ENCODE data around the gene PNMA6A.
"Not testable (repeated sequence)": the region's sequence is repeated elsewhere in the genome, so short reads cannot be mapped to it uniquely, and the experiment has no call there.

DNA sequence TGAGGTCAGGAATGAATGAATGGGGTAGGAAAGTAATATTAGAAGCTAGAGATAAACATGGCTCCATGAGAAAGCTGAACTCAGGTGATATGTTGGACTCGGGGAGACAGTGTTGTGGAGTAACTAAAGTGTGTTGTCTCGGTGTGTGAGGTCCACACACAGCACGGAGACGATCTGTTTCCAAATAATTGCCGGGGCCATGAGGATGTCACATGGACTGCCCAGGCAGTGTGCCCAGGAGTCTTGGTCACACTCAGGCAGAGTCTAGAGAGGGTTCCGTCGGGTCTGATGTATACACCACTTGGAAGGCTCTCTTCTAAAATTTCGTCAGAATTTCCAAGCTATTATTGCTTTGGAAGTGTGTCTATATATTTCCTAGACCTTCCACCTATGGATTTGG, 48.0 kb downstream of the PNMA6A start:
- not testable (repeated sequence) for TF ChIP-seq POLR2AphosphoS5 (IDR thresholded peaks at IDR 0.05); EP300 (IDR thresholded peaks at IDR 0.05; ENCODE audit: low read depth)
- TF ChIP-seq, protein P1, sequence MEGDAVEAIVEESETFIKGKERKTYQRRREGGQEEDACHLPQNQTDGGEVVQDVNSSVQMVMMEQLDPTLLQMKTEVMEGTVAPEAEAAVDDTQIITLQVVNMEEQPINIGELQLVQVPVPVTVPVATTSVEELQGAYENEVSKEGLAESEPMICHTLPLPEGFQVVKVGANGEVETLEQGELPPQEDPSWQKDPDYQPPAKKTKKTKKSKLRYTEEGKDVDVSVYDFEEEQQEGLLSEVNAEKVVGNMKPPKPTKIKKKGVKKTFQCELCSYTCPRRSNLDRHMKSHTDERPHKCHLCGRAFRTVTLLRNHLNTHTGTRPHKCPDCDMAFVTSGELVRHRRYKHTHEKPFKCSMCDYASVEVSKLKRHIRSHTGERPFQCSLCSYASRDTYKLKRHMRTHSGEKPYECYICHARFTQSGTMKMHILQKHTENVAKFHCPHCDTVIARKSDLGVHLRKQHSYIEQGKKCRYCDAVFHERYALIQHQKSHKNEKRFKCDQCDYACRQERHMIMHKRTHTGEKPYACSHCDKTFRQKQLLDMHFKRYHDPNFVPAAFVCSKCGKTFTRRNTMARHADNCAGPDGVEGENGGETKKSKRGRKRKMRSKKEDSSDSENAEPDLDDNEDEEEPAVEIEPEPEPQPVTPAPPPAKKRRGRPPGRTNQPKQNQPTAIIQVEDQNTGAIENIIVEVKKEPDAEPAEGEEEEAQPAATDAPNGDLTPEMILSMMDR (IDR thresholded peaks at IDR 0.05) = not testable (repeated sequence)

All from transverse colon (tissue), 4 donors.